ENCODE results near the gene HPCAL4. TPM values are rescaled to one million over a fixed set of nuclear protein-coding genes. Genes with fewer than 3 reads are reported as not detected.

Gene HPCAL4
- total RNA-seq, 1 donor from 2014 or later: 0.13 TPM

GRCh38 chr1:39657923-39658485 is 33.2 kb downstream of the HPCAL4 start:
- Histone ChIP-seq H3K27ac (no peak overlapping the region), H3K79me2 (ENCODE audit: low read depth) (no peaks in the 10 kb centered on the region), H2AFZ (replicated peaks) (peak overlapping the region; percentile 99), H3K4me2 (peak overlapping the region; percentile 55), H3F3A (ENCODE audit: low read depth) (no peaks in the 10 kb centered on the region), H3K36me3 (no peaks in the 10 kb centered on the region), H3K9ac (no peak overlapping the region), H3K4me3 (peak overlapping the region; percentile 8), H3K9me3 (ENCODE audit: low read depth) (no peaks in the 10 kb centered on the region), H3K27me3 (peaks cover 93% of the 10 kb centered on the region), H4K20me1 (ENCODE audit: low read depth) (no peaks in the 10 kb centered on the region), H3K4me1 (no peaks in the 10 kb centered on the region)
- no peaks in the 10 kb centered on the region for H3K9me3 Mint-ChIP-seq
- H3K27ac Mint-ChIP-seq: peak overlapping the region; percentile 43
- peaks cover 14% of the 10 kb centered on the region for H3K4me1 Mint-ChIP-seq
- TF ChIP-seq CTCF (IDR thresholded peaks at IDR 0.05): peak; percentile 88
- no peak for TF ChIP-seq EZH2phosphoT487 (IDR thresholded peaks at IDR 0.05)
- no peak for TF ChIP-seq EZH2 (IDR thresholded peaks at IDR 0.05)
- peak overlapping the region; percentile 33 for H3K4me3 Mint-ChIP-seq
- H3K36me3 Mint-ChIP-seq: no peaks in the 10 kb centered on the region
- DNase-seq (ENCODE audit: low spot score): peak; percentile 86
- peaks cover 17% of the 10 kb centered on the region for H3K27me3 Mint-ChIP-seq (ENCODE audit: insufficient read depth, low read depth)

- Histone ChIP-seq H3K79me2 (ENCODE audit: low read depth) (no peaks in the 10 kb centered on the region), H3K27ac (no peak overlapping the region), H3K4me3 (no peak overlapping the region), H3K36me3 (no peaks in the 10 kb centered on the region), H3K27me3 (peaks cover 87% of the 10 kb centered on the region), H3K9ac (no peak overlapping the region), H3K9me3 (ENCODE audit: low read depth) (no peaks in the 10 kb centered on the region), H3F3A (ENCODE audit: low read depth) (no peaks in the 10 kb centered on the region), H2AFZ (replicated peaks) (no peak overlapping the region), H3K4me1 (no peaks in the 10 kb centered on the region), H3K4me2 (no peak overlapping the region), H4K20me1 (ENCODE audit: low read depth) (no peaks in the 10 kb centered on the region)
- Mint-ChIP-seq H3K36me3 (no peaks in the 10 kb centered on the region), H3K4me1 (peaks cover 14% of the 10 kb centered on the region), H3K4me3 (no peak overlapping the region), H3K27ac (no peak overlapping the region), H3K27me3 (ENCODE audit: insufficient read depth, low read depth) (peaks cover 14% of the 10 kb centered on the region), H3K9me3 (no peaks in the 10 kb centered on the region)
- no peak for TF ChIP-seq EZH2phosphoT487 (IDR thresholded peaks at IDR 0.05)
- TF ChIP-seq CTCF (IDR thresholded peaks at IDR 0.05): no peak
- no peak for TF ChIP-seq EZH2 (IDR thresholded peaks at IDR 0.05)
- DNase-seq (ENCODE audit: low spot score): no peak
These were observed 33.8 kb downstream of the HPCAL4 start for GRCh38 chr1:39657402-39657801.

GRCh38 chr1:39656391-39656790 is 34.8 kb downstream of the HPCAL4 start:
- Mint-ChIP-seq H3K4me1 (peaks cover 14% of the 10 kb centered on the region), H3K27me3 (ENCODE audit: insufficient read depth, low read depth) (peaks cover 14% of the 10 kb centered on the region), H3K36me3 (no peaks in the 10 kb centered on the region), H3K4me3 (no peak overlapping the region), H3K9me3 (no peaks in the 10 kb centered on the region), H3K27ac (no peak overlapping the region)
- DNase-seq (ENCODE audit: low spot score): no peak
- no peak overlapping the region for H3K4me2 ChIP-seq
- H3K4me3 ChIP-seq: no peak overlapping the region
- H3K36me3 ChIP-seq: no peaks in the 10 kb centered on the region
- TF ChIP-seq EZH2phosphoT487 (IDR thresholded peaks at IDR 0.05) (no peak), EZH2 (IDR thresholded peaks at IDR 0.05) (no peak), CTCF (IDR thresholded peaks at IDR 0.05) (no peak)
- H3K27me3 ChIP-seq: peaks cover 77% of the 10 kb centered on the region
- H4K20me1 ChIP-seq (ENCODE audit: low read depth): no peaks in the 10 kb centered on the region
- H3K9me3 ChIP-seq (ENCODE audit: low read depth): no peaks in the 10 kb centered on the region
- H3K9ac ChIP-seq: no peak overlapping the region
- H3K27ac ChIP-seq: no peak overlapping the region
- no peaks in the 10 kb centered on the region for H3K4me1 ChIP-seq
- no peaks in the 10 kb centered on the region for H3F3A ChIP-seq (ENCODE audit: low read depth)
- H3K79me2 ChIP-seq (ENCODE audit: low read depth): no peaks in the 10 kb centered on the region
- H2AFZ ChIP-seq (replicated peaks): no peak overlapping the region

Data from neural progenitor cell (in vitro differentiated cells).